Sigmoid colon (tissue), 7 donors: ENCODE measurements around the gene TMEM179. TPM values are rescaled to one million over a fixed set of nuclear protein-coding genes. Genes with fewer than 3 reads are reported as not detected.
"Not testable (repeated sequence)": the region's sequence is repeated elsewhere in the genome, so short reads cannot be mapped to it uniquely, and the experiment has no call there.

Experiments used
- DNase-seq: peaks from one replicate; pipeline ENCODE4 v3.0.0-alpha.2; 2019
- H3K27ac ChIP-seq, 4 donors: fragments of 200-600 bp; sonication (generic); one replicate each; pipeline ENCODE4 v1.5.1; 2016 to 2019; ENCODE audit warnings: mild to moderate bottlenecking in 1 of 4
- H3K27me3 ChIP-seq, 3 donors: fragments of 200-600 bp; sonication (generic); one replicate each; pipeline ENCODE4 v1.5.1; 2019; ENCODE audit warnings: mild to moderate bottlenecking in 1 of 3
- H3K36me3 ChIP-seq, 4 donors: fragments of 200-600 bp; sonication (generic); one replicate each; pipeline ENCODE4 v1.5.1; 2016 to 2019
- H3K4me1 ChIP-seq, 4 donors: fragments of 200-600 bp; sonication (generic); one replicate each; pipeline ENCODE4 v1.5.1; 2017 to 2019
- H3K4me3 ChIP-seq, 4 donors: fragments of 200-600 bp; sonication (generic); one replicate each; pipeline ENCODE4 v1.5.1; 2017 to 2019; ENCODE audit warnings: mild to moderate bottlenecking in 2 of 4, moderate library complexity in 1 of 4
- H3K9me3 ChIP-seq, 4 donors: fragments of 200-600 bp in 3 of 4; sonication (generic) in 3 of 4; one replicate each; pipeline versions ENCODE4 v1.5.1 to v1.6.1; 2013 to 2019
- EP300 ChIP-seq, 4 donors: sonication (generic); formaldehyde crosslinking; IDR thresholded peaks; one replicate each; pipeline ENCODE4 v1.6.1; 2017; ENCODE audit warnings: antibody characterized with exemption in 4 of 4
- POLR2A ChIP-seq, 2 donors: fragments of 450-650 bp; IDR thresholded peaks; one replicate each; pipeline ENCODE4 v1.6.1; 2016; ENCODE audit warnings: antibody characterized with exemption in 2 of 2, mild to moderate bottlenecking in 2 of 2, moderate library complexity in 2 of 2
- POLR2AphosphoS5 ChIP-seq, 4 donors: sonication (generic); formaldehyde crosslinking; IDR thresholded peaks; one replicate each; pipeline ENCODE4 v1.6.1; 2017; ENCODE audit warnings: antibody characterized with exemption in 4 of 4
- WGBS, 2 donors: extraction: QIAGEN DNeasy Blood & Tissue Kit; methylation state at CpG; one replicate each; pipeline ENCODE4 v1.1.7; 2013; 5-methylcytosine and 5-hydroxymethylcytosine counted together
- intact Hi-C: fragments of 100-400 bp; cut with DNase I; formaldehyde crosslinking; loops from one replicate; pipeline ENCODE4 v1.15.1; 2023
- polyA plus RNA-seq, 3 donors: library from polyadenylated mRNA; stranded (reverse); fragments of 200-250 nt; gene quantifications; one replicate each; pipeline ENCODE4 v1.2.3, GENCODE V29; 2013
- total RNA-seq, 4 donors: library from RNA; depleted of rRNA; stranded (reverse); fragments of >200 nt; gene quantifications; one replicate each; pipeline ENCODE4 v1.1.0, GENCODE V29; 2016
- TF ChIP-seq, protein P1 (sequence below), 4 experiments: fragments of 450-650 bp in 3 of 4; fragments of 200-600 bp in 1 of 4; IDR thresholded peaks; one replicate each; pipeline ENCODE4 v1.5.1; 2016 to 2019; ENCODE audit warnings: antibody characterized with exemption in 4 of 4, mild to moderate bottlenecking in 3 of 4, moderate library complexity in 2 of 4
- donor health status: healthy with polysubstance abuse.
- donor health status: Bipolar disorder and iron deficiency.
- donor health status: healthy.

Gene TMEM179
- total and polyA plus RNA-seq, 7 donors: 1.4 to 5.4 (median 4.1) TPM; not detected in 2

DNA sequence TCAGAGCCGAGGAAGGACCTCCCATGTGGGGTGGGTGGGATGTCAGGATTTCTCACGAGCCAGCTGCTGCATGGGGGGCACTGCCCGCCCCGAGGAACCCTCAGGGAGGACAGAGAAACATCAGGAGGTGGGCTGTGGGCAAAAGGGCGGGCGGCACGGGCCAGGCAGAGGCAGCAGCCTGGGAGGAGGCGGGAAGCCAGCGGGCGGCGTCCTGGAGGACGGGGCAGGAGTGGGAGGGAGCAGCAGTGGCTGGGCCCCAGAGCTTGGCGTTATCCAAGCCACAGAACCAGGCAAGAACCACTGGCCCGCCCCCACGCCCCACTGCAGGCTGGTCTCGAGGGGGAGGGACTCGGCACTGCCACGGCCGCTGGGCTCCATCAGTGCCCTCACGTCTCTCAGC, 22.6 kb downstream of the TMEM179 start:
- no peak for DNase-seq
- TF ChIP-seq EP300 (IDR thresholded peaks at IDR 0.05): no peak
- TF ChIP-seq POLR2A (IDR thresholded peaks at IDR 0.05): no peak
- no peak for TF ChIP-seq POLR2AphosphoS5 (IDR thresholded peaks at IDR 0.05)
- TF ChIP-seq, protein P1, sequence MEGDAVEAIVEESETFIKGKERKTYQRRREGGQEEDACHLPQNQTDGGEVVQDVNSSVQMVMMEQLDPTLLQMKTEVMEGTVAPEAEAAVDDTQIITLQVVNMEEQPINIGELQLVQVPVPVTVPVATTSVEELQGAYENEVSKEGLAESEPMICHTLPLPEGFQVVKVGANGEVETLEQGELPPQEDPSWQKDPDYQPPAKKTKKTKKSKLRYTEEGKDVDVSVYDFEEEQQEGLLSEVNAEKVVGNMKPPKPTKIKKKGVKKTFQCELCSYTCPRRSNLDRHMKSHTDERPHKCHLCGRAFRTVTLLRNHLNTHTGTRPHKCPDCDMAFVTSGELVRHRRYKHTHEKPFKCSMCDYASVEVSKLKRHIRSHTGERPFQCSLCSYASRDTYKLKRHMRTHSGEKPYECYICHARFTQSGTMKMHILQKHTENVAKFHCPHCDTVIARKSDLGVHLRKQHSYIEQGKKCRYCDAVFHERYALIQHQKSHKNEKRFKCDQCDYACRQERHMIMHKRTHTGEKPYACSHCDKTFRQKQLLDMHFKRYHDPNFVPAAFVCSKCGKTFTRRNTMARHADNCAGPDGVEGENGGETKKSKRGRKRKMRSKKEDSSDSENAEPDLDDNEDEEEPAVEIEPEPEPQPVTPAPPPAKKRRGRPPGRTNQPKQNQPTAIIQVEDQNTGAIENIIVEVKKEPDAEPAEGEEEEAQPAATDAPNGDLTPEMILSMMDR (IDR thresholded peaks at IDR 0.05): no peak
- Histone ChIP-seq H3K27me3 (peaks cover 0 to 41% (median 9%) of the 10 kb centered on the region in 3 donors), H3K4me1 (peaks cover 0 to 25% (median 5%) of the 10 kb centered on the region in 4 donors), H3K27ac (no peak overlapping the region), H3K4me3 (no peak overlapping the region), H3K9me3 (no peaks in the 10 kb centered on the region), H3K36me3 (no peaks in the 10 kb centered on the region)
- intact Hi-C loops: no loop called here
- WGBS, 2 donors: 68 to 78% methylated on average over 20 of the region's 20 CpGs

DNA sequence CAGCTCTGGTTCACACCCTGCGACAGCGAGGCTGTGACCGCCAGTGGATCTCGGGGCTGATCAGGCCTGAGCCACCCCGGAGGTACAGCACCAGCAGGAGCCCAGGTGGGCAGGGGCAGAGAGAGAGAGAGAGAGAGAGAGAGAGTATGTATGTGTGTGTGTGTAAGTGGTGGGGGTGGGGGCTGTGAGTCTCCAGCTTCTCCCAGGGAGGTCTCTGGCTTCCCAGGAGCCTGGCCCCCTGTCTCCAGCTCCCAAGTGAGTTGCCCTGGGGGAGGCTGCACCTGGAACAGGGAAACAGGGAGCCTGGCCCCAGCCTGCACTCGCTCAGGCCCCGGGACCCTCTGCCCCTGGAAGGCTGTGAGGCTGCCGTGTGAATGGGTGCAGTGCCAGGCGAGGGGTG, 23.1 kb downstream of the TMEM179 start:
- peaks cover 0 to 25% (median 5%) of the 10 kb centered on the region in 4 donors for H3K4me1 ChIP-seq
- WGBS, 2 donors: 82 to 88% methylated on average over 9 of the region's 9 CpGs
- no peaks in the 10 kb centered on the region for H3K9me3 ChIP-seq
- TF ChIP-seq, protein P1 (IDR thresholded peaks at IDR 0.05): no peak
- no peak for TF ChIP-seq EP300 (IDR thresholded peaks at IDR 0.05)
- no peak for TF ChIP-seq POLR2A (IDR thresholded peaks at IDR 0.05)
- no peak for TF ChIP-seq POLR2AphosphoS5 (IDR thresholded peaks at IDR 0.05)
- H3K27ac ChIP-seq: no peak overlapping the region
- H3K4me3 ChIP-seq: no peak overlapping the region
- no peak for DNase-seq
- intact Hi-C loops: no loop called here
- H3K36me3 ChIP-seq: no peaks in the 10 kb centered on the region
- H3K27me3 ChIP-seq: peaks cover 2 to 46% (median 12%) of the 10 kb centered on the region in 3 donors

DNA sequence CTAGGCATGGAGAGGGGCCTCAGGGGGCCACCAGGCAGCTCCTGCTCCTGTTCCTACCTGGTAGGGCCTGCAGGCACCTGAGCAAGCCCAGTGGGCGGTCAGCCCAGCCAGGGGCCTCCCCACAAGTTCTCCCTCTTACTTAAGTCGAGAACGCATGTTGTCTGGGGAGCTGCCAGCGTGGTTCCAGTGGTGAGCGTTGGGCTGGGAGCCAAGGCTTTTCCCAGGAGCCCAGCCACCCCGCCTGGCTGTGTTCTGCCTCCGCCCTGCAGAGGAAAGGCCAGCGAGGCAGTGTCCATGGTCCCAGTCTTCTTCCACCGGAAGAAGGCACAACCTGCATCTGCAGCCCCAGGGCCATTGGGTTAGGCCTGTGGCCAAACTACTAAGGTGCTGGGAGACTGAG, 23.6 kb downstream of the TMEM179 start:
- intact Hi-C loops: no loop called here
- no peak overlapping the region for H3K4me3 ChIP-seq
- no peak overlapping the region for H3K27ac ChIP-seq
- H3K36me3 ChIP-seq: no peaks in the 10 kb centered on the region
- 24 to 71% methylated on average over 9 of the region's 9 CpGs for WGBS, 2 donors
- H3K27me3 ChIP-seq: peaks cover 2 to 51% (median 18%) of the 10 kb centered on the region in 3 donors
- TF ChIP-seq, protein P1 (IDR thresholded peaks at IDR 0.05): no peak
- TF ChIP-seq EP300 (IDR thresholded peaks at IDR 0.05) (no peak), POLR2A (IDR thresholded peaks at IDR 0.05) (no peak), POLR2AphosphoS5 (IDR thresholded peaks at IDR 0.05) (no peak)
- DNase-seq: peak; percentile 72
- no peaks in the 10 kb centered on the region for H3K9me3 ChIP-seq
- H3K4me1 ChIP-seq: peaks cover 0 to 25% (median 5%) of the 10 kb centered on the region in 4 donors

DNA sequence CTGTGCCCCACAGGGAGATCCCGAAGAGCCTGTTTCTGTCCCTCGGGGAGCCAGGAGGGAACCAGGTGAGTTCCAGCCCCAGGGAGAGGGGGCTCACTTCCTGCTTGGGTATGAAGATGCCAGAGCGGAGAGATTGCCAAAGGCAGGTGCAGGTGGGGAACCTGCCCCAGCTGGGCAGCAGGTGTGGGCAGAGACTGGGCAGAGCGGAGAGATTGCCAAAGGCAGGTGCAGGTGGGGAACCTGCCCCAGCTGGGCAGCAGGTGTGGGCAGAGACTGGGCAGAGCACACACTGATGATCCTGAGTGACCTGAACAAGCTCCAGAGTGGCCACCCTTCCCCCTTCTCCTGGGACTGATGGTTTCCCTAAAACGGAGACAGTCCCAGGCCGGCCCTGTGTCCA, 24.6 kb downstream of the TMEM179 start:
- H3K27ac ChIP-seq, H3K36me3 ChIP-seq, intact Hi-C loops, H3K4me3 ChIP-seq, H3K9me3 ChIP-seq, DNase-seq: not testable (repeated sequence)
- 41 to 71% methylated on average over 6 of the region's 6 CpGs for WGBS, 2 donors
- Histone ChIP-seq H3K4me1 (peaks cover 0 to 25% (median 5%) of the 10 kb centered on the region in 4 donors), H3K27me3 (peaks cover 2 to 43% (median 18%) of the 10 kb centered on the region in 3 donors)

DNA sequence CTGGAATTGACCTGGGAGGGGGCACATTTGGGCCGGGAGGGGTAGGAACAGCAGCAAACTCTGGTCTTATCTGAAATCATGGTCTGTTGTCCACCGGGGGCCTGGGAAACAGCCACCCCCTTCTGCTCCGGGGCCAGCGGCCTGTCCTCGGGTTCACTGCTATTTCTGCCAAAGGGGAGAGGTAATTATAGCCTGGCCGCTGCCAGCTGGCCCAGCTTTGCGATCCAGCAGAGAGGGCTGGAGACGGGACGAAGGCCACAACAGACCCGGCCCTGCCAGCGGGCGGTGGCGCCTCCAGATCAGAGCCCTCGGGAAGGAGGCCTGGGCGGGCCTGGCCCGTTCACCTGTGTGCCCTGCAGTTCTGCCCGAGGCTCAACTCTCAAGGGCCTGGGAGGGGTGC, 25.1 kb downstream of the TMEM179 start, which contains the start of gene C14orf180:
Gene C14orf180 (plus strand): TSS at position 258 of the 400 bp plus-strand sequence. CDS start 6,667 bp downstream, outside the sequence.
- intact Hi-C loops: no loop called here
- Histone ChIP-seq H3K27ac (no peak within 1 kb of the TSS), H3K4me1 (peaks cover 0 to 25% (median 5%) of the 10 kb centered on the region in 4 donors), H3K4me3 (no peak within 1 kb of the TSS), H3K9me3 (no peaks in the 10 kb centered on the region), H3K27me3 (peaks cover 2 to 39% (median 18%) of the 10 kb centered on the region in 3 donors), H3K36me3 (no peaks in the 10 kb centered on the region)
- TF ChIP-seq, protein P1 (IDR thresholded peaks at IDR 0.05): no peak
- TF ChIP-seq POLR2A (IDR thresholded peaks at IDR 0.05) (no peak), EP300 (IDR thresholded peaks at IDR 0.05) (no peak), POLR2AphosphoS5 (IDR thresholded peaks at IDR 0.05) (no peak)
- DNase-seq: no peak
- 19 to 58% methylated on average over 17 of the region's 17 CpGs for WGBS, 2 donors
